Right atrium auricular region (tissue), 2 donors: ENCODE measurements around the gene ZBTB16. TPM values are rescaled to one million over a fixed set of nuclear protein-coding genes. Genes with fewer than 3 reads are reported as not detected.

Experiments used
- DNase-seq: peaks from one replicate; pipeline ENCODE4 v3.0.0-alpha.2; 2019; ENCODE audit warnings: low spot score
- H3K27ac ChIP-seq, 2 donors: fragments of 200-600 bp; sonication (generic); 1 replicate in 1 of 2; 2 replicates in 1 of 2; pipeline ENCODE4 v1.5.1; 2016 to 2019
- H3K27me3 ChIP-seq, 2 donors: fragments of 200-600 bp; sonication (generic); one replicate each; pipeline versions ENCODE4 v1.5.1 to v1.6.0; 2017 to 2019
- H3K36me3 ChIP-seq: fragments of 200-600 bp; sonication (generic); one replicate; pipeline ENCODE4 v1.5.1; 2016
- H3K4me1 ChIP-seq, 2 donors: fragments of 200-600 bp; sonication (generic); one replicate each; pipeline versions ENCODE4 v1.5.1 to v1.6.0; 2017 to 2019
- H3K4me3 ChIP-seq, 2 donors: fragments of 200-600 bp; sonication (generic); 1 replicate in 1 of 2; 2 replicates in 1 of 2; pipeline ENCODE4 v1.5.1; 2017 to 2019; ENCODE audit warnings: mild to moderate bottlenecking in 1 of 2, moderate library complexity in 1 of 2
- H3K9me3 ChIP-seq, 2 donors: fragments of 200-600 bp; sonication (generic); one replicate each; pipeline ENCODE4 v1.5.1; 2019
- total RNA-seq, 2 donors: library from RNA; depleted of rRNA; stranded (reverse); fragments of >200 nt; gene quantifications; one replicate each; pipeline ENCODE4 v1.1.0, GENCODE V29; 2016
- TF ChIP-seq, protein P1 (sequence below), 2 donors: fragments of 200-600 bp; sonication (generic); IDR thresholded peaks; one replicate each; pipeline ENCODE4 v1.5.1; 2019; ENCODE audit warnings: antibody characterized with exemption in 2 of 2

Gene ZBTB16
- total RNA-seq, 2 donors from 2014 or later: 65.5 to 101 TPM

- H3K4me1 ChIP-seq: peaks cover 0 to 54% of the 10 kb centered on the region in 2 donors
- no peaks in the 10 kb centered on the region for H3K9me3 ChIP-seq
- H3K27me3 ChIP-seq: no peaks in the 10 kb centered on the region
- peak overlapping the region; percentile 20 to 22 for H3K27ac ChIP-seq
- no peaks in the 10 kb centered on the region for H3K36me3 ChIP-seq
- H3K4me3 ChIP-seq: no peak overlapping the region
- TF ChIP-seq, protein P1, sequence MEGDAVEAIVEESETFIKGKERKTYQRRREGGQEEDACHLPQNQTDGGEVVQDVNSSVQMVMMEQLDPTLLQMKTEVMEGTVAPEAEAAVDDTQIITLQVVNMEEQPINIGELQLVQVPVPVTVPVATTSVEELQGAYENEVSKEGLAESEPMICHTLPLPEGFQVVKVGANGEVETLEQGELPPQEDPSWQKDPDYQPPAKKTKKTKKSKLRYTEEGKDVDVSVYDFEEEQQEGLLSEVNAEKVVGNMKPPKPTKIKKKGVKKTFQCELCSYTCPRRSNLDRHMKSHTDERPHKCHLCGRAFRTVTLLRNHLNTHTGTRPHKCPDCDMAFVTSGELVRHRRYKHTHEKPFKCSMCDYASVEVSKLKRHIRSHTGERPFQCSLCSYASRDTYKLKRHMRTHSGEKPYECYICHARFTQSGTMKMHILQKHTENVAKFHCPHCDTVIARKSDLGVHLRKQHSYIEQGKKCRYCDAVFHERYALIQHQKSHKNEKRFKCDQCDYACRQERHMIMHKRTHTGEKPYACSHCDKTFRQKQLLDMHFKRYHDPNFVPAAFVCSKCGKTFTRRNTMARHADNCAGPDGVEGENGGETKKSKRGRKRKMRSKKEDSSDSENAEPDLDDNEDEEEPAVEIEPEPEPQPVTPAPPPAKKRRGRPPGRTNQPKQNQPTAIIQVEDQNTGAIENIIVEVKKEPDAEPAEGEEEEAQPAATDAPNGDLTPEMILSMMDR (IDR thresholded peaks at IDR 0.05): peak; percentile 58 to 75
- DNase-seq: no peak
Measured at GRCh38 chr11:114262681-114263512, 203.4 kb downstream of the ZBTB16 start.

- H3K27ac ChIP-seq: peak overlapping the region in 1 of 2 donors; percentile 20
- no peak for DNase-seq
- H3K36me3 ChIP-seq: no peaks in the 10 kb centered on the region
- no peaks in the 10 kb centered on the region for H3K9me3 ChIP-seq
- peaks cover 0 to 47% of the 10 kb centered on the region in 2 donors for H3K4me1 ChIP-seq
- TF ChIP-seq, protein P1 (IDR thresholded peaks at IDR 0.05): no peak
- H3K27me3 ChIP-seq: no peaks in the 10 kb centered on the region
- H3K4me3 ChIP-seq: no peak overlapping the region
Measured at GRCh38 chr11:114263513-114264170, 204.1 kb downstream of the ZBTB16 start.

- Histone ChIP-seq H3K36me3 (no peaks in the 10 kb centered on the region), H3K9me3 (no peaks in the 10 kb centered on the region), H3K4me3 (no peak overlapping the region), H3K27me3 (no peaks in the 10 kb centered on the region), H3K4me1 (peaks cover 0 to 43% of the 10 kb centered on the region in 2 donors), H3K27ac (no peak overlapping the region)
- TF ChIP-seq, protein P1 (IDR thresholded peaks at IDR 0.05): no peak
- DNase-seq: no peak
Measured at GRCh38 chr11:114264381-114264780, 204.9 kb downstream of the ZBTB16 start.

DNA sequence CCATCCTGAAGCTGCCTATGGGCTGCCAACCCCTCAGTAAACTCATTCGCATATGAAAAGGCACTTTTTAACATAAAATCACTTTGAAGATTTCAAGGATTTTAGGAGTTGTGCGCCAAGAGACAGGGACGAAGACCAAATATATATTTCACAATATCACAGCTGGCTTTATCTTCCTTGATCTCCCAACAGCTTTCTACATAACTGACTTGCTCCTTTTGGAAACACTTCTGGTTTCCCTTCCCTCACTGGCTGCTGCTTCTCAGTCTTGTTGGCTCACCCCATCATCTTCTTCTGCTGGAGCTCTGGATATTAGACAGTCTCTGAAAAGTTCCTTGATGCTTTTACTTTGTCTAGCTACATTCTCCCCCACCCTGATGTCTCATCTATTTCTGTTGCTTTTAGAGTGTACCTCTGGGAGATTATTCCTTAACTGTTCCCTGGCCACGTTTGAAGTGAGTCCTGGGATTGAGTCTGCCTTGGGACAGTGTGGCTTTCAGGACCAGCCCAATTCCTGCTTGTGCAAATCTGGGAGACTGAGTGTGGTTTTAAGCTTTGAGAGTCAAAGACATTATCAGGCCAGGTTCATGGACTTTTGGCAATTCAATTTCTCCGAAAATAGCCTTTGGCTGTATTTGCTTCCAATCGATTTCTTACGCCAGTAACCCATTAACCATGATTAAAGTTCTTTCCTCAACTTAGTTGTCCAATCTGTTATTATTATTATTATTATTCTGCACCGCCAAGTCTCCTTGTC is 205.8 kb downstream of the ZBTB16 start:
- Histone ChIP-seq H3K4me3 (no peak overlapping the region), H3K27ac (no peak overlapping the region), H3K4me1 (peaks cover 0 to 35% of the 10 kb centered on the region in 2 donors), H3K27me3 (no peaks in the 10 kb centered on the region), H3K36me3 (peaks cover 2% of the 10 kb centered on the region), H3K9me3 (peaks cover 0 to 1% of the 10 kb centered on the region in 2 donors)
- TF ChIP-seq, protein P1 (IDR thresholded peaks at IDR 0.05): no peak
- peak; percentile 57 for DNase-seq

DNA sequence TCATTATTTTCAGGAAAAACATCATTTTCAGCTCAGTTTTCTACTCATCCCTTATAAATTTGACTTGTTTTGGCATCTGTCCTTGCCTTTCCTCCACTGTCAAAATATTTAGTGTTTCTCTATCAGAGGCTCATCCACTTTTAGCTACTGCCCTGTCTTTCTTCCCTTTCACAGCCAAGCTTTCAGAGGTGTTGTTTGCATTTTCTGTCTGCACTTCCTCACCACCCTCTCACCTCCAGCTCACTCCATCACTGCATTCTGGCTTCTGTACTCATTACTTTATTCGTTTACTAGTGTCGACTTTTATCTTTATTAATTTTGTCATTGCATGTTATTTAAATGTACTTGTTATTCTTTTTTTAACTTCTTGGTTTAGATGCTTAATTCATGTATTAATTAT is 210.0 kb downstream of the ZBTB16 start:
- H3K27ac ChIP-seq: no peak overlapping the region
- H3K36me3 ChIP-seq: peaks cover 5% of the 10 kb centered on the region
- peak; percentile 18 for DNase-seq
- no peak overlapping the region for H3K4me3 ChIP-seq
- TF ChIP-seq, protein P1 (IDR thresholded peaks at IDR 0.05): no peak
- no peaks in the 10 kb centered on the region for H3K27me3 ChIP-seq
- peaks cover 0 to 4% of the 10 kb centered on the region in 2 donors for H3K4me1 ChIP-seq
- H3K9me3 ChIP-seq: peaks cover 0 to 3% of the 10 kb centered on the region in 2 donors
